ENCODE measurements around the gene SLC25A24. TPM values are rescaled to one million over a fixed set of nuclear protein-coding genes. Genes with fewer than 3 reads are reported as not detected.
A peak's percentile ranks its signal among the peaks of the same experiment; 100 is the strongest.
"Not testable (repeated sequence)": the region's sequence is repeated elsewhere in the genome, so short reads cannot be mapped to it uniquely, and the experiment has no call there.

Gene SLC25A24
- total RNA-seq, 2 donors from 2014 or later, result 14.4 to 20.7 TPM

GRCh38 chr1:108190686-108191416 lies 9.3 kb downstream of the SLC25A24 start:
- Histone ChIP-seq H3K27ac (no peak overlapping the region), H3K9me3 (no peaks in the 10 kb centered on the region), H3K4me3 (no peak overlapping the region), H3K27me3 (no peaks in the 10 kb centered on the region), H3K4me1 (no peaks in the 10 kb centered on the region), H3K36me3 (peaks cover 23% of the 10 kb centered on the region)
- TF ChIP-seq CTCF (IDR thresholded peaks at IDR 0.05), result no peak
- no peak for DNase-seq (ENCODE audit: low spot score)

- no peak overlapping the region for H3K27ac ChIP-seq
- no peak for TF ChIP-seq CTCF (IDR thresholded peaks at IDR 0.05)
- no peak for DNase-seq (ENCODE audit: low spot score)
These were observed 10.0 kb downstream of the SLC25A24 start for GRCh38 chr1:108190001-108190634.

GRCh38 chr1:108188801-108189200 lies 11.3 kb downstream of the SLC25A24 start:
- no peak for TF ChIP-seq CTCF (IDR thresholded peaks at IDR 0.05)
- H3K9me3 ChIP-seq, result no peaks in the 10 kb centered on the region
- H3K27me3 ChIP-seq, result no peaks in the 10 kb centered on the region
- H3K27ac ChIP-seq, result no peak overlapping the region
- peaks cover 22% of the 10 kb centered on the region for H3K36me3 ChIP-seq
- DNase-seq (ENCODE audit: low spot score), result no peak
- no peak overlapping the region for H3K4me3 ChIP-seq
- H3K4me1 ChIP-seq, result no peaks in the 10 kb centered on the region

More at GRCh38 chr1:108190001-108190634, 10.0 kb downstream of the SLC25A24 start:
- no peaks in the 10 kb centered on the region for H3K9me3 ChIP-seq
- H3K4me3 ChIP-seq, result no peak overlapping the region
- peaks cover 15% of the 10 kb centered on the region for H3K36me3 ChIP-seq
- H3K4me1 ChIP-seq, result no peaks in the 10 kb centered on the region
- no peaks in the 10 kb centered on the region for H3K27me3 ChIP-seq

- Histone ChIP-seq H3K9me3 (peaks cover 6 to 7% of the 10 kb centered on the region in 2 donors), H3K4me3 (no peak overlapping the region), H3K27ac (peak overlapping the region in 1 of 2 donors; percentile 33), H3K4me1 (peaks cover 0 to 12% of the 10 kb centered on the region in 2 donors), H3K36me3 (peaks cover 22% of the 10 kb centered on the region), H3K27me3 (no peaks in the 10 kb centered on the region)
- no peak for TF ChIP-seq CTCF (IDR thresholded peaks at IDR 0.05)
- DNase-seq (ENCODE audit: low spot score), result no peak
These were observed 17.0 kb downstream of the SLC25A24 start for GRCh38 chr1:108182959-108183700.

- Histone ChIP-seq H3K4me1 (peaks cover 0 to 12% of the 10 kb centered on the region in 2 donors), H3K36me3 (peaks cover 18% of the 10 kb centered on the region), H3K27me3 (no peaks in the 10 kb centered on the region), H3K27ac (no peak overlapping the region), H3K4me3 (no peak overlapping the region), H3K9me3 (peaks cover 6 to 11% of the 10 kb centered on the region in 2 donors)
- no peak for DNase-seq (ENCODE audit: low spot score)
- no peak for TF ChIP-seq CTCF (IDR thresholded peaks at IDR 0.05)
These were observed 21.1 kb downstream of the SLC25A24 start for GRCh38 chr1:108179018-108179417.

GRCh38 chr1:108162409-108162808 lies 37.7 kb downstream of the SLC25A24 start:
- not testable (repeated sequence) for H3K4me1 ChIP-seq; H3K9me3 ChIP-seq; H3K4me3 ChIP-seq; H3K27ac ChIP-seq; H3K27me3 ChIP-seq; DNase-seq (ENCODE audit: low spot score); H3K36me3 ChIP-seq

- H3K27me3 ChIP-seq; H3K4me1 ChIP-seq; H3K36me3 ChIP-seq; DNase-seq (ENCODE audit: low spot score); H3K4me3 ChIP-seq; H3K27ac ChIP-seq; H3K9me3 ChIP-seq: not testable (repeated sequence)
These were observed 40.2 kb downstream of the SLC25A24 start for GRCh38 chr1:108159951-108160350.

Data from right atrium auricular region (tissue), 2 donors.